Skeletal muscle satellite cell (primary cell): ENCODE measurements around the gene IRX4.

ENCODE experiments used
- H3K27me3 ChIP-seq: 2 replicates; pipeline ENCODE4 v1.7.0; 2013; ENCODE audit warnings: low read length; ENCODE audit not compliant: control insufficient read depth, insufficient read depth
- H3K36me3 ChIP-seq: 2 replicates; pipeline ENCODE4 v1.7.0; 2013; ENCODE audit warnings: mild to moderate bottlenecking, control low read depth, low read length; ENCODE audit not compliant: insufficient read depth
- H3K4me1 ChIP-seq: 2 replicates; pipeline ENCODE4 v1.7.0; 2013; ENCODE audit warnings: low read length; ENCODE audit not compliant: control insufficient read depth, insufficient read depth
- H3K4me2 ChIP-seq: 2 replicates; pipeline ENCODE4 v1.7.0; 2013; ENCODE audit warnings: mild to moderate bottlenecking, low read length
- H3K4me3 ChIP-seq: 2 replicates; pipeline ENCODE4 v1.7.0; 2013; ENCODE audit warnings: low read length
- H3K9ac ChIP-seq: 2 replicates; pipeline ENCODE4 v1.7.0; 2013; ENCODE audit warnings: mild to moderate bottlenecking, low read depth, low read length, moderate library complexity
- H3K9me3 ChIP-seq: replicated peaks from 2 replicates; pipeline ENCODE4 v1.7.0; 2013; ENCODE audit warnings: mild to moderate bottlenecking, control low read depth, low read length

IRX4 gene

GRCh38 chr5:1910861-1911772 is 28.4 kb upstream of the IRX4 start:
- Histone ChIP-seq H3K4me2 (no peak overlapping the region), H3K9ac (no peak overlapping the region), H3K36me3 (no peaks in the 10 kb centered on the region), H3K4me3 (no peak overlapping the region), H3K4me1 (no peaks in the 10 kb centered on the region), H3K9me3 (no peaks in the 10 kb centered on the region), H3K27me3 (no peaks in the 10 kb centered on the region)

GRCh38 chr5:1910081-1910760 is 27.5 kb upstream of the IRX4 start:
- no peak overlapping the region for H3K4me3 ChIP-seq
- H3K9me3 ChIP-seq = no peaks in the 10 kb centered on the region

GRCh38 chr5:1909346-1909985 is 26.7 kb upstream of the IRX4 start:
- Histone ChIP-seq H3K9me3 (no peaks in the 10 kb centered on the region), H3K4me1 (no peaks in the 10 kb centered on the region)

More at GRCh38 chr5:1910081-1910760, 27.5 kb upstream of the IRX4 start:
- no peaks in the 10 kb centered on the region for H3K36me3 ChIP-seq
- H3K4me2 ChIP-seq = no peak overlapping the region
- no peak overlapping the region for H3K9ac ChIP-seq
- no peaks in the 10 kb centered on the region for H3K27me3 ChIP-seq
- no peaks in the 10 kb centered on the region for H3K4me1 ChIP-seq

GRCh38 chr5:1908931-1909330 is 26.2 kb upstream of the IRX4 start:
- Histone ChIP-seq H3K27me3 (no peaks in the 10 kb centered on the region), H3K4me2 (no peak overlapping the region), H3K4me3 (no peak overlapping the region), H3K4me1 (no peaks in the 10 kb centered on the region), H3K36me3 (no peaks in the 10 kb centered on the region), H3K9ac (no peak overlapping the region), H3K9me3 (no peaks in the 10 kb centered on the region)

More at GRCh38 chr5:1909346-1909985, 26.7 kb upstream of the IRX4 start:
- Histone ChIP-seq H3K4me3 (no peak overlapping the region), H3K9ac (no peak overlapping the region), H3K4me2 (no peak overlapping the region), H3K27me3 (no peaks in the 10 kb centered on the region), H3K36me3 (no peaks in the 10 kb centered on the region)

- no peaks in the 10 kb centered on the region for H3K36me3 ChIP-seq
- H3K4me1 ChIP-seq = no peaks in the 10 kb centered on the region
- no peak overlapping the region for H3K9ac ChIP-seq
- no peaks in the 10 kb centered on the region for H3K27me3 ChIP-seq
- H3K9me3 ChIP-seq = no peaks in the 10 kb centered on the region
- no peak overlapping the region for H3K4me3 ChIP-seq
- H3K4me2 ChIP-seq = no peak overlapping the region
These were observed 24.9 kb upstream of the IRX4 start for GRCh38 chr5:1907616-1908015.

GRCh38 chr5:1905108-1905507 is 22.4 kb upstream of the IRX4 start:
- Histone ChIP-seq H3K4me1 (no peaks in the 10 kb centered on the region), H3K27me3 (peaks cover 10% of the 10 kb centered on the region), H3K4me3 (no peak overlapping the region), H3K9me3 (no peaks in the 10 kb centered on the region), H3K36me3 (no peaks in the 10 kb centered on the region), H3K4me2 (no peak overlapping the region), H3K9ac (no peak overlapping the region)

GRCh38 chr5:1901983-1902382 is 19.3 kb upstream of the IRX4 start:
- H3K4me3 ChIP-seq = no peak overlapping the region
- H3K4me2 ChIP-seq = no peak overlapping the region
- no peaks in the 10 kb centered on the region for H3K36me3 ChIP-seq
- H3K4me1 ChIP-seq = no peaks in the 10 kb centered on the region
- peaks cover 10% of the 10 kb centered on the region for H3K27me3 ChIP-seq
- no peak overlapping the region for H3K9ac ChIP-seq
- H3K9me3 ChIP-seq = no peaks in the 10 kb centered on the region

- no peaks in the 10 kb centered on the region for H3K9me3 ChIP-seq
- H3K36me3 ChIP-seq = no peaks in the 10 kb centered on the region
- H3K4me2 ChIP-seq = no peak overlapping the region
- H3K9ac ChIP-seq = no peak overlapping the region
- H3K27me3 ChIP-seq = peaks cover 11% of the 10 kb centered on the region
- no peaks in the 10 kb centered on the region for H3K4me1 ChIP-seq
- no peak overlapping the region for H3K4me3 ChIP-seq
These were observed 18.3 kb upstream of the IRX4 start for GRCh38 chr5:1901061-1901460.

GRCh38 chr5:1899201-1899600 is 16.5 kb upstream of the IRX4 start:
- no peaks in the 10 kb centered on the region for H3K4me1 ChIP-seq
- H3K27me3 ChIP-seq = peaks cover 23% of the 10 kb centered on the region
- H3K9ac ChIP-seq = no peak overlapping the region
- H3K4me2 ChIP-seq = no peak overlapping the region
- no peaks in the 10 kb centered on the region for H3K9me3 ChIP-seq
- H3K4me3 ChIP-seq = no peak overlapping the region
- no peaks in the 10 kb centered on the region for H3K36me3 ChIP-seq

- Histone ChIP-seq H3K4me3 (no peak overlapping the region), H3K9me3 (no peaks in the 10 kb centered on the region), H3K4me1 (no peaks in the 10 kb centered on the region), H3K9ac (no peak overlapping the region), H3K27me3 (peaks cover 23% of the 10 kb centered on the region), H3K4me2 (no peak overlapping the region), H3K36me3 (no peaks in the 10 kb centered on the region)
These were observed 15.2 kb upstream of the IRX4 start for GRCh38 chr5:1897816-1898450.

- Histone ChIP-seq H3K9me3 (no peaks in the 10 kb centered on the region), H3K4me3 (no peak overlapping the region), H3K4me2 (no peak overlapping the region), H3K4me1 (no peaks in the 10 kb centered on the region), H3K27me3 (peaks cover 23% of the 10 kb centered on the region), H3K36me3 (no peaks in the 10 kb centered on the region), H3K9ac (no peak overlapping the region)
These were observed 14.7 kb upstream of the IRX4 start for GRCh38 chr5:1897386-1897785.
